Liver (tissue), 9 donors: ENCODE results near the gene SOD1. TPM values are rescaled to one million over a fixed set of nuclear protein-coding genes. Genes with fewer than 3 reads are reported as not detected.

Experiments
- DNase-seq: peaks from one replicate; pipeline ENCODE4 v3.0.0-alpha.2; 2017; ENCODE audit warnings: low spot score
- H3K27ac ChIP-seq, 2 donors: one replicate each; pipeline ENCODE4 v1.7.0; 2013; ENCODE audit warnings: inconsistent platforms in 2 of 2, low read length in 2 of 2, control low read depth in 1 of 2, low read depth in 1 of 2, mild to moderate bottlenecking in 1 of 2
- H3K27me3 ChIP-seq, 4 donors: one replicate each; pipeline versions ENCODE4 v1.6.1 to v1.7.0; 2013; ENCODE audit warnings: low read length in 3 of 4, inconsistent platforms in 1 of 4, mild to moderate bottlenecking in 1 of 4, moderate library complexity in 1 of 4; ENCODE audit not compliant: control insufficient read depth in 4 of 4, insufficient read depth in 4 of 4
- H3K36me3 ChIP-seq, 4 donors: one replicate each; pipeline versions ENCODE4 v1.6.1 to v1.7.0; 2013; ENCODE audit warnings: low read length in 3 of 4, mild to moderate bottlenecking in 3 of 4, low read depth in 1 of 4, moderate library complexity in 1 of 4; ENCODE audit not compliant: control insufficient read depth in 4 of 4, insufficient read depth in 3 of 4
- H3K4me1 ChIP-seq, 4 donors: one replicate each; pipeline versions ENCODE4 v1.6.1 to v1.7.0; 2013; ENCODE audit warnings: low read length in 3 of 4, mild to moderate bottlenecking in 3 of 4, moderate library complexity in 1 of 4; ENCODE audit not compliant: control insufficient read depth in 4 of 4, insufficient read depth in 4 of 4
- H3K4me3 ChIP-seq, 3 donors: one replicate each; pipeline versions ENCODE4 v1.6.1 to v1.7.0; 2013; ENCODE audit warnings: low read length in 3 of 3, control low read depth in 1 of 3, low read depth in 1 of 3, mild to moderate bottlenecking in 1 of 3
- H3K9ac ChIP-seq, 2 donors: one replicate each; pipeline ENCODE4 v1.7.0; 2013; ENCODE audit warnings: low read length in 2 of 2, mild to moderate bottlenecking in 2 of 2, moderate library complexity in 2 of 2, control low read depth in 1 of 2, low read depth in 1 of 2
- H3K9me3 ChIP-seq, 4 donors: one replicate each; pipeline versions ENCODE4 v1.6.1 to v1.7.0; 2013; ENCODE audit warnings: low read length in 3 of 4; ENCODE audit not compliant: control insufficient read depth in 4 of 4
- EGR1 ChIP-seq, 2 donors: IDR thresholded peaks; 2 replicates each; pipeline ENCODE4 v1.6.1; 2016 to 2018; ENCODE audit warnings: antibody characterized with exemption in 2 of 2, low read depth in 2 of 2
- FOXA1 ChIP-seq: IDR thresholded peaks from 2 replicates; pipeline ENCODE4 v1.6.1; 2016; ENCODE audit warnings: antibody characterized with exemption
- GABPA ChIP-seq, 2 donors: IDR thresholded peaks in 1 of 2; conservative IDR thresholded peaks in 1 of 2; 2 replicates each; pipeline ENCODE4 v1.6.1; 2016; ENCODE audit warnings: antibody characterized with exemption in 2 of 2, mild to moderate bottlenecking in 1 of 2, moderate library complexity in 1 of 2
- HNF4A ChIP-seq, 2 donors: conservative IDR thresholded peaks; 2 replicates each; pipeline ENCODE4 v1.6.1; 2016; ENCODE audit warnings: antibody characterized with exemption in 2 of 2, mild to moderate bottlenecking in 2 of 2
- HNF4G ChIP-seq: IDR thresholded peaks from 2 replicates; pipeline ENCODE4 v1.6.1; 2016; ENCODE audit warnings: antibody characterized with exemption
- JUND ChIP-seq, 2 donors: IDR thresholded peaks; 2 replicates each; pipeline ENCODE4 v1.6.1; 2016; ENCODE audit warnings: antibody characterized with exemption in 2 of 2
- MAX ChIP-seq: IDR thresholded peaks from 2 replicates; pipeline ENCODE4 v1.6.1; 2016; ENCODE audit warnings: antibody characterized with exemption
- NR2F2 ChIP-seq: IDR thresholded peaks from 2 replicates; pipeline ENCODE4 v1.6.1; 2016; ENCODE audit warnings: antibody characterized with exemption
- RAD21 ChIP-seq, 2 donors: IDR thresholded peaks; 2 replicates each; pipeline ENCODE4 v1.6.1; 2016; ENCODE audit warnings: antibody characterized with exemption in 2 of 2, mild to moderate bottlenecking in 2 of 2
- REST ChIP-seq: IDR thresholded peaks from 2 replicates; pipeline ENCODE4 v1.6.1; 2016; ENCODE audit warnings: antibody characterized with exemption, mild to moderate bottlenecking
- RXRA ChIP-seq, 2 donors: IDR thresholded peaks; 2 replicates each; pipeline ENCODE4 v1.6.1; 2017 to 2018; ENCODE audit warnings: antibody characterized with exemption in 2 of 2, mild to moderate bottlenecking in 1 of 2
- SP1 ChIP-seq: IDR thresholded peaks from 2 replicates; pipeline ENCODE4 v1.6.1; 2018; ENCODE audit warnings: antibody characterized with exemption, mild to moderate bottlenecking
- TAF1 ChIP-seq: conservative IDR thresholded peaks from 2 replicates; pipeline ENCODE4 v1.6.1; 2016; ENCODE audit warnings: antibody characterized with exemption, mild to moderate bottlenecking
- YY1 ChIP-seq: IDR thresholded peaks from 2 replicates; pipeline ENCODE4 v1.6.1; 2016; ENCODE audit warnings: antibody characterized with exemption, mild to moderate bottlenecking
- WGBS: extraction: QIAGEN DNeasy Blood & Tissue Kit; methylation state at CpG from one replicate; pipeline ENCODE4 v1.1.7; 2013; 5-methylcytosine and 5-hydroxymethylcytosine counted together
- polyA plus RNA-seq, 2 donors: library from polyadenylated mRNA; stranded (reverse) in 1 of 2; unstranded in 1 of 2; fragments of 200-250 nt in 1 of 2; fragments of >200 nt in 1 of 2; fragmentation: Nextera tagmentation in 1 of 2; extraction: Ambion mirVana in 1 of 2; gene quantifications; one replicate each; pipeline versions ENCODE4 v1.2.1 to v1.2.3, GENCODE V29; 2013 to 2015
- total RNA-seq, 2 donors: library from RNA; depleted of rRNA; stranded (reverse); fragments of >200 nt; gene quantifications; one replicate each; pipeline ENCODE4 v1.2.3, GENCODE V29; 2014
- TF ChIP-seq, protein P1 (sequence below): fragments of 150-350 bp; IDR thresholded peaks from 2 replicates; pipeline ENCODE4 v1.5.1; 2017; ENCODE audit warnings: improper control_type of control experiment, low read depth, low read length; ENCODE audit not compliant: missing input control
- TF ChIP-seq, protein P2 (sequence below): IDR thresholded peaks from 2 replicates; pipeline ENCODE4 v1.6.1; 2016; ENCODE audit warnings: antibody characterized with exemption
- donor health status: healthy.
- donor health status: healthy.
- donor health status: healthy.
- donor health status: healthy.
- donor health status: healthy.

The SOD1 gene
- total and polyA plus RNA-seq, 4 donors = 129 to 1,258 (median 658) TPM

GRCh38 chr21:31675318-31675717 lies 15.8 kb downstream of the SOD1 start (continued):
- TF ChIP-seq GABPA (IDR thresholded peaks at IDR 0.05 in 1 of 2, conservative IDR thresholded peaks at IDR 0.05 in 1 of 2) = no peak
- TF ChIP-seq SP1 = no peak
- TF ChIP-seq FOXA1 = no peak
- no peak for TF ChIP-seq HNF4G
- TF ChIP-seq MAX = no peak
- no peak for TF ChIP-seq RXRA (IDR thresholded peaks at IDR 0.05)

GRCh38 chr21:31675960-31676359 lies 16.5 kb downstream of the SOD1 start:
- DNase-seq = no peak
- Histone ChIP-seq H3K4me3 (no peak overlapping the region), H3K9ac (no peak overlapping the region), H3K36me3 (peaks cover 0 to 10% (median 5%) of the 10 kb centered on the region in 4 donors), H3K9me3 (no peaks in the 10 kb centered on the region), H3K27ac (no peak overlapping the region), H3K4me1 (peaks cover 0 to 2% (median 0%) of the 10 kb centered on the region in 4 donors), H3K27me3 (no peaks in the 10 kb centered on the region)
- WGBS = 91% methylated on average over 2 of the region's 2 CpGs
- TF ChIP-seq JUND (IDR thresholded peaks at IDR 0.05) (no peak), TAF1 (no peak), REST (no peak), FOXA1 (no peak), SP1 (no peak), GABPA (IDR thresholded peaks at IDR 0.05 in 1 of 2, conservative IDR thresholded peaks at IDR 0.05 in 1 of 2) (no peak), HNF4A (conservative IDR thresholded peaks at IDR 0.05) (no peak), HNF4G (no peak), MAX (no peak), EGR1 (IDR thresholded peaks at IDR 0.05; ENCODE audit: low read depth in 2 of 2) (no peak), RAD21 (IDR thresholded peaks at IDR 0.05) (no peak), NR2F2 (no peak)
- TF ChIP-seq, protein P1, sequence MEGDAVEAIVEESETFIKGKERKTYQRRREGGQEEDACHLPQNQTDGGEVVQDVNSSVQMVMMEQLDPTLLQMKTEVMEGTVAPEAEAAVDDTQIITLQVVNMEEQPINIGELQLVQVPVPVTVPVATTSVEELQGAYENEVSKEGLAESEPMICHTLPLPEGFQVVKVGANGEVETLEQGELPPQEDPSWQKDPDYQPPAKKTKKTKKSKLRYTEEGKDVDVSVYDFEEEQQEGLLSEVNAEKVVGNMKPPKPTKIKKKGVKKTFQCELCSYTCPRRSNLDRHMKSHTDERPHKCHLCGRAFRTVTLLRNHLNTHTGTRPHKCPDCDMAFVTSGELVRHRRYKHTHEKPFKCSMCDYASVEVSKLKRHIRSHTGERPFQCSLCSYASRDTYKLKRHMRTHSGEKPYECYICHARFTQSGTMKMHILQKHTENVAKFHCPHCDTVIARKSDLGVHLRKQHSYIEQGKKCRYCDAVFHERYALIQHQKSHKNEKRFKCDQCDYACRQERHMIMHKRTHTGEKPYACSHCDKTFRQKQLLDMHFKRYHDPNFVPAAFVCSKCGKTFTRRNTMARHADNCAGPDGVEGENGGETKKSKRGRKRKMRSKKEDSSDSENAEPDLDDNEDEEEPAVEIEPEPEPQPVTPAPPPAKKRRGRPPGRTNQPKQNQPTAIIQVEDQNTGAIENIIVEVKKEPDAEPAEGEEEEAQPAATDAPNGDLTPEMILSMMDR = no peak

GRCh38 chr21:31677047-31677446 lies 17.6 kb downstream of the SOD1 start:
- Histone ChIP-seq H3K27ac (no peak overlapping the region), H3K4me3 (no peak overlapping the region), H3K4me1 (peaks cover 0 to 2% (median 0%) of the 10 kb centered on the region in 4 donors), H3K9me3 (no peaks in the 10 kb centered on the region), H3K9ac (no peak overlapping the region), H3K27me3 (no peaks in the 10 kb centered on the region), H3K36me3 (peaks cover under 1 to 6% (median 3%) of the 10 kb centered on the region in 4 donors)
- WGBS = 93% methylated on average over 3 of the region's 3 CpGs
- TF ChIP-seq TAF1 = no peak
- no peak for TF ChIP-seq YY1
- no peak for TF ChIP-seq MAX
- TF ChIP-seq NR2F2 = no peak
- no peak for TF ChIP-seq HNF4A (conservative IDR thresholded peaks at IDR 0.05)
- TF ChIP-seq GABPA (IDR thresholded peaks at IDR 0.05 in 1 of 2, conservative IDR thresholded peaks at IDR 0.05 in 1 of 2) = no peak
- TF ChIP-seq, protein P2, sequence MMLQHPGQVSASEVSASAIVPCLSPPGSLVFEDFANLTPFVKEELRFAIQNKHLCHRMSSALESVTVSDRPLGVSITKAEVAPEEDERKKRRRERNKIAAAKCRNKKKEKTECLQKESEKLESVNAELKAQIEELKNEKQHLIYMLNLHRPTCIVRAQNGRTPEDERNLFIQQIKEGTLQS = no peak
- DNase-seq = no peak
